RWPE2 (cell line): ENCODE measurements around the gene PTPRN2.

Experiments
- ATAC-seq: fragments of 200-7000 bp; cut with Tn5 transposase; 3 replicates; pipeline ENCODE4 v1.9.1; 2021; ENCODE audit warnings: low read depth
- DNase-seq: peaks from one replicate; pipeline ENCODE4 v3.0.0-alpha.2; 2020; ENCODE audit warnings: low spot score
- H3K27ac ChIP-seq: fragments of 450-650 bp; 2 replicates; pipeline ENCODE4 v1.5.1; 2017; ENCODE audit warnings: mild to moderate bottlenecking; ENCODE audit not compliant: poor library complexity, severe bottlenecking
- H3K27me3 ChIP-seq: fragments of 250-450 bp; sonication (Bioruptor Pico); 2 replicates; pipeline ENCODE4 v1.5.1; 2021; ENCODE audit warnings: mild to moderate bottlenecking, moderate library complexity; ENCODE audit not compliant: insufficient read depth, poor library complexity, severe bottlenecking
- H3K36me3 ChIP-seq: fragments of 250-450 bp; sonication (Bioruptor Pico); 2 replicates; pipeline ENCODE4 v1.5.1; 2020; ENCODE audit warnings: low read depth, mild to moderate bottlenecking, moderate library complexity
- H3K4me1 ChIP-seq: fragments of 250-450 bp; sonication (Bioruptor Pico); 2 replicates; pipeline ENCODE4 v1.5.1; 2021; ENCODE audit warnings: mild to moderate bottlenecking, moderate library complexity; ENCODE audit not compliant: insufficient read depth, poor library complexity, severe bottlenecking
- H3K4me3 ChIP-seq: fragments of 250-450 bp; sonication (Bioruptor Pico); 2 replicates; pipeline ENCODE4 v1.5.1; 2021; ENCODE audit warnings: mild to moderate bottlenecking, moderate library complexity; ENCODE audit not compliant: severe bottlenecking
- H3K9me3 ChIP-seq: fragments of 250-450 bp; sonication (Bioruptor Pico); 2 replicates; pipeline ENCODE4 v1.5.1; 2021; ENCODE audit warnings: mild to moderate bottlenecking, moderate library complexity; ENCODE audit not compliant: severe bottlenecking
- CTCF ChIP-seq: fragments of 450-650 bp; IDR thresholded peaks from one replicate; pipeline ENCODE4 v1.5.1; 2017; ENCODE audit warnings: mild to moderate bottlenecking, moderate library complexity; ENCODE audit not compliant: poor library complexity, severe bottlenecking

PTPRN2 gene

GRCh38 chr7:157824819-157825121 lies 762.9 kb downstream of the PTPRN2 start:
- no peak overlapping the region for H3K27ac ChIP-seq
- H3K9me3 ChIP-seq: peaks cover 3% of the 10 kb centered on the region
- H3K27me3 ChIP-seq: no peaks in the 10 kb centered on the region
- no peaks in the 10 kb centered on the region for H3K36me3 ChIP-seq
- no peak for TF ChIP-seq CTCF
- no peaks in the 10 kb centered on the region for H3K4me1 ChIP-seq
- no peak for ATAC-seq
- DNase-seq: no peak
- H3K4me3 ChIP-seq: no peak overlapping the region

GRCh38 chr7:157824011-157824818 lies 763.4 kb downstream of the PTPRN2 start:
- H3K27me3 ChIP-seq: no peaks in the 10 kb centered on the region
- no peaks in the 10 kb centered on the region for H3K4me1 ChIP-seq
- no peak overlapping the region for H3K4me3 ChIP-seq
- no peak overlapping the region for H3K27ac ChIP-seq
- ATAC-seq (no peak), DNase-seq (no peak)
- no peak for TF ChIP-seq CTCF
- H3K9me3 ChIP-seq: peaks cover 2% of the 10 kb centered on the region
- H3K36me3 ChIP-seq: no peaks in the 10 kb centered on the region

GRCh38 chr7:157822688-157823031 lies 765.0 kb downstream of the PTPRN2 start:
- no peak overlapping the region for H3K27ac ChIP-seq
- TF ChIP-seq CTCF: no peak
- no peak for DNase-seq
- H3K4me1 ChIP-seq: no peaks in the 10 kb centered on the region
- no peaks in the 10 kb centered on the region for H3K27me3 ChIP-seq
- H3K36me3 ChIP-seq: no peaks in the 10 kb centered on the region
- no peak overlapping the region for H3K4me3 ChIP-seq
- H3K9me3 ChIP-seq: no peaks in the 10 kb centered on the region
- no peak for ATAC-seq

GRCh38 chr7:157821959-157822687 lies 765.5 kb downstream of the PTPRN2 start:
- no peaks in the 10 kb centered on the region for H3K9me3 ChIP-seq
- TF ChIP-seq CTCF: no peak
- no peak for ATAC-seq

GRCh38 chr7:157820796-157821195 lies 766.8 kb downstream of the PTPRN2 start:
- Histone ChIP-seq H3K27ac (no peak overlapping the region), H3K9me3 (peaks cover 6% of the 10 kb centered on the region), H3K27me3 (no peaks in the 10 kb centered on the region), H3K36me3 (no peaks in the 10 kb centered on the region), H3K4me1 (no peaks in the 10 kb centered on the region), H3K4me3 (no peak overlapping the region)
- no peak for ATAC-seq
- DNase-seq: no peak
- no peak for TF ChIP-seq CTCF

More at GRCh38 chr7:157821959-157822687, 765.5 kb downstream of the PTPRN2 start:
- Histone ChIP-seq H3K4me1 (no peaks in the 10 kb centered on the region), H3K4me3 (no peak overlapping the region), H3K27ac (no peak overlapping the region), H3K27me3 (no peaks in the 10 kb centered on the region), H3K36me3 (no peaks in the 10 kb centered on the region)
- no peak for DNase-seq
